GM20431 (cell line): ENCODE measurements around the gene OSBPL7.

Experiments used
- in situ Hi-C: fragments of 300-500 bp; cut with MseI, MboI; formaldehyde crosslinking; loops from one replicate; pipeline ENCODE4 v1.15.0; 2020; ENCODE audit warnings: low sequenced_read_pairs; ENCODE audit not compliant: unreplicated experiment

The OSBPL7 gene

DNA sequence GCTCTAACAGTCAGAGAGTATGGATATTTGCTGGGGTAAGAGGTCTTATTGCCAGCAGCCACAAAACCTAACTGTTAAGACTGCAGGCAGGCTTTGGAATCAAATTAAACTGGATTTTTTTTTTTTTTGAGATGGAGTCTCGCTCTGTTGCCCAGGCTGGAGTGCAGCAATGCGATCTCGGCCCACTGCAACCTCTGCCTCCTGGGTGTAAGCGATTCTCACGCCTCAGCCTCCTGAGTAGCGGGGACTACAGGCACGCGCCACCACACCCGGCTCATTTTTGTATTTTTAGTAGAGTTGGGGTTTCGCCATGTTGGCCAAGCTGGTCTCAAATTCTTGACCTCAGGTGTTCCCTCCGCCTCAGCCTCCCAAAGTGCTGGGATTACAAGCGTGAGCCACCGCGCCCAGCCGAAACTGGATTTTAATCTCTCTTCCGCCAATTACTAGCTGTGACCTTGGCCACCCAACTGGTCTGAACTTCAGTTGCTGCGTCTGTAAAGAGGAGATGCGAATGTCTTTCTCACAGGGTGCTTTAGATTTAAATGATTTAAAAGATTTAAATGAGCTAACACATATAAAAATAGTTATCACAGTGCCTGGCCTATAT lies 8.9 kb upstream of the OSBPL7 start:
- in situ Hi-C loops, result no loop called here

DNA sequence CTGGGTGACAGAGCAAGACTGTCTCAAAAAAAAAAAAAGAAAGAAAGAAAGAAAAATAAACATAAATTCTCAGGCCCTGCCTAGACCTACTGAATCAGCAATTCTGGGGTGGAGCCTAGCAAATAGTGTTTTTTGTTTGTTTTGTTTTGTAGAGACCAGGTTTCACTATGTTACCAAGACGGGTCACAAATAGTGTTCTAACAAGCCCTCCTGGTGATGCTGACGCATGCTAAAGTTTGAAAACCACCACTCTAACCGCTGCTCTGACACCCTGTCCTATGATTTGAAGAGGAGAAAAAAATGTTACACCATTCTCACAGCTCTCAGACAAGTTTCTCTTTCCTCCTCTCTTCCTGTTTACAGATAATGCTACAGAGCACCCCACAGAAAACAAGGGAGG lies 8.3 kb upstream of the OSBPL7 start:
- in situ Hi-C loops, result no loop called here

DNA sequence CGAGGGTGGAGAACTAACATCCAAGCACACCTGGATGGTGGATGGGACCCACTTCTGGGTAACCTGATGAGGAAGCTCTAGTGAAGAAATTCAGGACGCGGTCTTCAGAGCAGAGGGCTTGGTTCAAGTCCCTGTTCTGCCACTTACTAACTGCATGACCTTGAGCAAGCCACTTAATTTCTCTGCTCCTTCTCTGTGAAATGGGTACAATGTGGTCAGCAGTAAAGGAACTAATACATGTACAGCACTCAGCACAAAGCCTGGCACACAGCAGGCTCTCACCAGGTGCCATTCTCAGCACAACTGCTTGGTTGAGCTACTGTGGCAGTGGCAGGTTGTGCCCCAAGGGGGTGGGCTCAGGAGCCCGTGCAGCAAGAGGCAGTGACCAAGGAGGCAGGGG lies 1.9 kb upstream of the OSBPL7 start:
- in situ Hi-C loops, result no loop called here

DNA sequence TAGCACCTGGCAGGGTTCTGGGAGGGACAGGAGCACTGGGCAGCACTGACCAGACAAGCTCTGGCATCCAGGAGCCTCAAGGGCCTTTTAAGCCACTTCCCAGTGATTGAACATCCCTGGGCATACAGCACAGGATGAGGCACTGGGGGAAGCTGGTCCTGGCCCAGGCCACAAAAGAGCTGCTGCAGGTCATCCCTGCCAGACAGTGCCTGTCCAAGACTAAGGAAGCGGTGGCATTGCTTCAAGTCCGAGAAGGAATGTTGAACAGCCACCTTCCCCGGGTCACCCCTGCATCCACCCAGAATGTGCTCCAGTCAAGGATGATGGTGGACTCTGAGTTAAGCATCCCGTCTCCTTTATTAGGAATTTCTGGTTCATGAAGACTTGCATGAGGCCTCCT lies 1.2 kb upstream of the OSBPL7 start:
- in situ Hi-C loops, result no loop called here

DNA sequence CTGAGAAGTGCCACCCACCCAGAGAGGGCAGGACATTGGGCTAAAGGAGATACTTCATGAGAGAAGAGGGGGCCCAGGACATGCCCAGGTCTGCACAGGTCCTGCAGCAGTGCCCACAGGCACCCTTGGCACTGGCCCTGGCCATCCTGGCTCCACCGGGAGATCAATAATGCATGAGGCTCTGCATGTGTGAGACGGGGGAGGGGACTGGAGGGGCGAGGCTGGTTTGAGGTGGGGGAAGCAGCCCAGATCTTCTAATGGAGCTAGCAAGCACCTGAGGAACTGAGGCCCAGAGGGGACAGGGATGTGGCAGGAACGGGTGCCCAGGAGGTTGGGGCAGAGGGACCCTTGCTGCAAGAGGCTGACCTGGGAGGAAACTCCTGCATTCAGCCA lies 567 bp downstream of the OSBPL7 start:
- in situ Hi-C loops, result no loop called here

DNA sequence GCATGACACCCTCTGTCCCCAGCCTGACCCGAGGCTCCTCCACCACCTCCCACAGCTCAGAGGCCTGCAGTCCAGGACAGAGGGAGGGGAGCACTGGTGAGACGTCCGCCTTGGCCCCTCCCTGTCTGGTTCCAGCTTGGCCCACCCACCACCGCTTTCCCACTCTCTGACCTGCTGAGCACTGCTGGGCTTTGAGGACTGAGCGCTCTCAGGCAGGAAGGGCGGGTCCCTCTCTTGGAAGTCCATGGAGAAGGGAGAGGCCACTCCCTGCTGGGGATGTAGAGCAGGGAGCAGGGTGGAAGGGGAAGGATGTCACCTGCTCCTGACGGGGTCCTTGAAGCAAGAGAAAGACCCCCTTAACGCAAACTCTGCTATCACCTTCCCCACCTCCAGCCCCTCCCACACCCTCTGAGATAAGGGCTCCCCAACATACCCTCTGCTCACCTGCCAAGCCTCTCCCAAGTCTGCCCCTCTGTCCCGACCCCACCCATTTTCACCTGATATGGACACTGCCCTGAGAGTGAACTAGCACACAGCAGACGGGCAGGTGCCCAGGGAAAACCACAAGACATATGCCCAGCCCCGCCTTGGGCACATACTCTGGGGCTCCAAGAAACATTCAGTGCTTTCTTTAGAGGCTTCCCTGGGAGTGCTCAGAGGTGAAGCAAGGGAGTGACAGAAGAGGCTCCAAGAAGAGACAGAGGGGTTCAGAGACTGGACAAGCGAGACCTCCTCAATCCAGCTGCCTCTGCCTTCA lies 1.4 kb downstream of the OSBPL7 start:
- in situ Hi-C loops, result no loop called here

DNA sequence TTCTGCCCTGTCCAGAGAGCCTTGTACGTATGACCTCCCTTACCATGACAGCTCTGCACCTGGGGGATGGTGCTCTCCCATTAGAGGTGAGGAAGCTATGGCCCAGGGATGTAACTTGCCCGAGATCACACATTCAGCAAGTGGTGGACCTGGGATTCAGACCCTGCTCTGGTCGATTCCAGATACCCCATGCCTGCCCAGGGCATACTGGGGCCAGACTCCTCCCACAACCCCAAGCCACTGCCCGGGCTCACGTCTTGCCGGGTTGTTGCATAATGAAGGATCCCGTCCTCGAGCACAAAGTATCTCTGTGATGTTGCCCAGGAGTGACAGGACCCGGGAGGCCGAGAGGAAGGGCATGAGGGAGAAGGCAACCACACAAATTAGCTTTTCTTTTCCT lies 2.1 kb downstream of the OSBPL7 start:
- in situ Hi-C loops, result no loop called here

DNA sequence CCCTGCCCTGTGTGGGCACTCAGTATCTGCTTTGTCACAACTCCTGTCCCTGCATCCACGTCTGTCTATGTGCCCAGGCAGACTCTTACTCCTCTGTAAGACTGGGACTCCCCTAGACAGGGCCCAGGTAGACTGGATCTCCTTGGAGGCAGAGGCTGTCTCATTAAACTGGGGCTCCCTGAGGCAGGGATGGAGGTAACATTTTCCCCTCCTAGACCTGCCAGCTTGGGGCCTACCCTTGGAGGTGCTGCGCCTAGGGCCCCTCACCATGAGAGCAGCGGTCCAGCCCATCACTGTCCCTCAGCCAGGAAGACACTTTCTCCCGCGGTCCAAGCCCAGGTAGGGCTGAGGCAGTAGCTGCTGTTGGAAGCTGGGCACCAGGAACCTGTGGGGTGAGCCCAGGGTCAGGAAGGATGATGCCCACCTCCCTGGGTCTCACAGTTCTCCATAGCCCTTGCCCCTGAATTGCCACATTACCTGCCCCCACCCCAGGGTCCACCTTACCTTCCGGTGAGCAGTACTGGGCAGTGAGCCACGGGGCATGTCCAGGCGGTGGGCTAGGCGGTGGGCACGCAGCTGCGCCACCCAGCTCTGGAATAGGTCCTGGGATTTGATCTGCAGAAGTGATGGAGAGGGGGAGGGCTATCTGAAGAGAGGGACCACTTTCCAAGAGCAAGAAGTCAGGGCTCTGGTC lies 3.4 kb downstream of the OSBPL7 start:
- in situ Hi-C loops, result no loop called here

DNA sequence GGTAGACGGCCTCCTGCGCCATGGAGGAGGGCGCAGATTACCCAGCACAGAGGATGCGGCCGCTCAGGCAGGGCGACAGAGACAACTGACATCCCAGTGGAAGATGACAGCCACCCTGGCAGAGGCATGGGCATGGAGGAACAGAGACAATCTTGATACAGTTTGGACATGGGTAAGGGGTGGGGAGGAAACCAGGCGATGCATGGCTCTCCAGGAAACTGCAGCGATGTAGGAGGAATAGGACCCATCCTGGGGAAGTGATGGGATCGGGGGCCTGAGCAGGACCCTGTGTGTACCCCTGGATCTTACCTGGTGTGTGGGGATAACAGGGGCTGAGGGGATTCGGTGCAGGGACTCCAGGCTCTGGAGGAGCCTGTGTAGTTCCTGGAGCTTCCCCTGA lies 4.6 kb downstream of the OSBPL7 start:
- in situ Hi-C loops, result no loop called here

DNA sequence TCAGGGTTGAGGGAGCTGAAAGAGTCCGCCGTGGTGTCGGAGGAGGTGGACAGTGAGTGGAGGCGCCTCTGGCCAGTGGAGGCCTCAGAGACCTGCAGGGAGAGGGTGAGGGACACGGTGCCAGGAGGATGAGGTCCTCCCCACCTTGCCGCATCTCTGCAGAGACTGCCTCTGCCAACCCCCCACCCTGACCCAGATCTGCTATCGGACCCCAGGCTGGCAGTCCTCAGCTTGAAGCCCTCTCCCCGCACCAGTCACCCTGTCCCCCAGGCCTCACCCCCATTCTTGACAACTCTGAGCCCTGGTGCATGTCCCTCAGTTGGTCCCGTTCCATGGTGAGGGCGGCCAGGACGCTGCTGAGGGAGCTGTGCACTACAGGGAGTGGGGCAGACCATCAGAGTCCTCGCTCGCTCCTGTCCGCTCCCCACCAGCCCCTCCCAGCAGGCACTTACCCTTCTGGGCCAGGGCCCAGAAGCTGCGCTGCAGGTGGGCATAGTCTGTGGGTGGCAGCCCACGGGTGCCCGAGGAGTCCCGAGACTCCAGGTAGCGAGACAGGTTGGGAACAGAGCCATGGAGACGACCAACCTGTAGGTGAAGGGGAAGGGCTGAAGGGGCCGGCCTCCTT lies 5.4 kb downstream of the OSBPL7 start:
- in situ Hi-C loops, result no loop called here

DNA sequence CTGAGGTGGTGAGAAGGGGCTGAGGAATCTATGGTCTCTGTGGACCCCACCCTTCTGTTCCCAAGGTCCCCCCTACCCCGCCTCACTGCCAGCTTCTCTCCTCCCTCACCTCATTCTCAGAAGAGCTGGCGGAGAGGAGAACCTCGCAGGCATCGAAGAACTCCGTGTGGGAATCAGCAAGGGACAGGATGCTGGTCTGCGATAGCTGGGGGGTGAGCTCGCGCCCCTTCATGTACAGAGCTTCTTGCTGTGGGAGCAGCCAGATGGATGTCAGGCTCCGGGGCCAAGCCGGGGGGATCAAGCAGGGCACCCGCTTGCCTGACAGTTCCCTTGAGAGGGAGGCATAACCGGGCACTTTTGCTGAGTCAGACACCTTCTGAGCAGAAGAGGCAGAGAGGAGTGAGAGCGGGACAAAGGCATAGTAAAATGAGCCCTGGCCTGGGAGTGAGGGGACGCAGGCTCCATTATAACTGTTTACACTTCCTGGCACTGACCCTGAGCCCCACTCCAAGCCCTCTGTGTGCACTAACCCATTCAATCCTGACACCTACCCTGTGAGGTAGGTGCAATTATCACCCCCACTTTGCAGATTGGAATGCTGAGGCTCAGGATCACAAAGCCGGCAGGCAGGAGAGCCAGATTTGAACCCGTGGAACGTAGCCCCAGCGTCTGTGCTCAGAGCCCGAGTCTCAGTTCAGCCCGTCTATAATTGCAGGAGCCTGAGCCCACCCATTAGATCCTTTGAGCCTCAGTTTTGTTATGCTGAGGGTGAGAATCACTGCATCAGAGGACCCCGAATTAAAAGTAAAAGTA lies 6.3 kb downstream of the OSBPL7 start:
- in situ Hi-C loops, result no loop called here

DNA sequence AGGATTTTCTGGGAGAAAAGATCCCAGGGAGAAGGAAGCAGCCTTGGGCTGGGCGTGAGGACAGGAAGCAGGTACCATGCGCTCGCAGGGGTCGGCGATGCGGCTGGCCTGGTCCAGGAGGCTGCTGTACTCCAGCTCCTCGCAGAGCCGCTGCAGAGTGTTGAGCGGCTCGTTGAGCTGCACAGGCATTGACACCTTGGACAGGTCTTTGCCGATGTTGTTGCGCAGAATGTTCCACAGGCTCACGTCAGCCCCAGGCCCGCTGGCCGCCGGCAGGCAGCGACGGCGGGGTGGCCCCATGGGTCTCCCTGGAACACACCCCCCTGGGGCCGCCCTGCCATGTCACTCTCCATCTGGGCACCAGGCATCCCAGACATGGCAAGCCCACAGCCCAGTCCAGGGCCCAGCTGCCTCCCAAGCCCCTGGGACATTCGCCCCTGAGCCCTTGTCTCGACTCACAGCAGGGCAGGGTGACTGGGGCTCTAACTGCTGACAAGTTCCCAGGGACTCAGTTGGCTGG lies 8.0 kb downstream of the OSBPL7 start:
- in situ Hi-C loops, result no loop called here

DNA sequence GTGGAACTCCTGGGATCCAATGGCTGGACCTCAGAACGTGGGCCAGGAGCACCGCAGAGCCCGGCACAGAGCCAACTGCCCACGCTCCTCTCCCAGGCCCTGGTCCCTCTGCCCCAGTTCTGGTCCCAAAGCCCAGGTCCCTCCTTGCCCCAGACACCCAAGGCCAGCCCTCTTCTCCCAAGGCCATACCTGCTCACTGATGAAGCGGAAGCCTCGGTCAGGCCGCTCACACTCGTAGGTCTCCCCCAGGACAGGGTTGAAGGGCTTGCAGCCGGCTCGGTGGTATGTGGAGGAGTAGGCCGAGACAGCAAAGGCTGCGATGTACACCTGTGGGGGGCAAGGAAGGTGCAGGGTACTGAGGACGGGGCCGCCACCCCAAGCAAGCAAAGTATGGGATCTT lies 8.5 kb downstream of the OSBPL7 start:
- in situ Hi-C loops, result no loop called here

DNA sequence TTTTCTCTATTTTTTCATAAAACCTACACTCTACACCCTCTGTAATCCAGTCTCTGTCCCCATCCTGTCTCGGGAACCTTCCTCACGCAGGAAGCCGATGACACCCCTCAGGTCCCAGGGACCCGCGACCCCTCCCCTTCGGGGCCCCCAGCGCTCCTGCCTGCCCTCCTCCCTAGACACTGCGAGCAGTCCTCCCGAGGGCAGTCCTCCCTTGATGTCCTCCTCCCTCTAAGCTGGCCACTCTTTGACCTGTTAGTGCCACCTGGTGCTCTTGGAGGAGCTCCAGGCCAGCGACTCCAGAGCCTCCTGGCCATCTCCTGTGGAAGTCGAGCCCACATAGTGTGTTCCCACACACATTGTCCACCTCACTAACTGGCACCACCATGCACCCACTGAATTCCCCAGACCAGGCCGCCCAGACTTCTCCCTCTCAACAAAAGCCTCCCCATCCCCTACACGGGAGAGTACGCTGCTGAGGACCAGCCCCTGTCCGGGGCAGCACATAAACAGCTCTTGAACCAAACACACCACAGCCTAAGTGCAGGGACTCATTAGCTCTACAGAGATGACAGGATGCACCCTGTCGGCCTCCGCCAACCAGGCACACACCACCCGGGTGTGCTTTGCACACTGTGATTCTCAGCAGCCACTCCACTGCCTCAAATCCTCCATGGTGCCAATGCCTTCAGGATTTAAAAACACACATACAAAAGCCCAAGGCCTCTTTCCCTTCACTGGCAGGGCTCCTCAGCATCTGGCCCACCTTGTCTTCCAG lies 9.3 kb downstream of the OSBPL7 start:
- in situ Hi-C loops, result no loop called here

DNA sequence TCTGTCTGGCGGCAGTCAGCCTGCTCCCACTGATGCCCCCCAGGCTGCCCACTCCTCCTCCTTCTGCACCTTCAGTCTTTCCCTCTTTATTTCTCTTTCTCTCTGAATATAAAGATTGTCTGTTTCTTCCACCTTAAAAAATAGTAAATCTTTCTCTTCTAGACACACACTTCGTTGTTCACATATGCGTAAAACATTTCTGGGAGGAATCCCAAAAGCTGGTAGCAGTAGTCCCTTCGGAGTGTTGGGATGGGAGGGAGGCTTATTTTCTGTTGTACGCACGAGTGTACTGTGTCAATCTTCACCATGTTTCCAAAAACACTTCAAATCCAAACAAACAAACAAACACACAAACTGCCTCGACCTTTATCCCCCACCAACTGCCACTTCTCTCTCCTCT lies 9.9 kb downstream of the OSBPL7 start:
- in situ Hi-C loops, result no loop called here

DNA sequence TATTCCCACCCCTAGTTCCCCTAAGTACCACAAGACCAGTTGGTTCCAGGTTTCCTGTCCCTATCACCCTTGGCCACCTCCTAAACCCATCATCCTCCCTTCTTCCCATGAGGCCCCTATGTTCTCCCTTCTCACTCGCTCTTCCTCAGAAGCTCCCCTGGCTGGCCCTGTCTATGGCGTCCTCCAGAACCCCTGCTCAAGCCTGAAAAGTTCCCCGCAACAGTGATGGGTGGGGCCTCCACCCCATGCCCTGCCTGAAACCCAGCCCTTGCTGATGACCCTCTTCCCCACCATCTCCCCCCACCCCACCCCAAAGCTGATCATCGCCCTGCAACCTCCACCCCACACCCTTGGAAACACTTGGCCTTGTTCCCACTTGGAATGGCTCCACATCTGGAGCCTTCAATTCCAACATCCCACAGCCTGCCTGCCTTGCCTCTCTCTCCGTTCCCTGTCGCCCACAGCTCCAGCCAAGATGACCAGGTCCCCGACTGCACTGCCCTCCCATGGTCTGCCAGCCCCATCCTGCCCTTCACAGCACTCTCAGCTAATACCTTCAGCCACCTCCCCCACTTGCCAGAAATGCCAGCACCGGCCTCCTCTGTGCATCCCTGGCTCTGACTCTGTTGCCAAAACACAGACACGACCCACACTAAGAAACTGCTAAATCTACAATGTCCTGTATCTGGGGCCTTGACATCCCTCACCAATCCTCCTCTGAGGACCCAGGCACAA lies 10.5 kb downstream of the OSBPL7 start:
- in situ Hi-C loops, result no loop called here

DNA sequence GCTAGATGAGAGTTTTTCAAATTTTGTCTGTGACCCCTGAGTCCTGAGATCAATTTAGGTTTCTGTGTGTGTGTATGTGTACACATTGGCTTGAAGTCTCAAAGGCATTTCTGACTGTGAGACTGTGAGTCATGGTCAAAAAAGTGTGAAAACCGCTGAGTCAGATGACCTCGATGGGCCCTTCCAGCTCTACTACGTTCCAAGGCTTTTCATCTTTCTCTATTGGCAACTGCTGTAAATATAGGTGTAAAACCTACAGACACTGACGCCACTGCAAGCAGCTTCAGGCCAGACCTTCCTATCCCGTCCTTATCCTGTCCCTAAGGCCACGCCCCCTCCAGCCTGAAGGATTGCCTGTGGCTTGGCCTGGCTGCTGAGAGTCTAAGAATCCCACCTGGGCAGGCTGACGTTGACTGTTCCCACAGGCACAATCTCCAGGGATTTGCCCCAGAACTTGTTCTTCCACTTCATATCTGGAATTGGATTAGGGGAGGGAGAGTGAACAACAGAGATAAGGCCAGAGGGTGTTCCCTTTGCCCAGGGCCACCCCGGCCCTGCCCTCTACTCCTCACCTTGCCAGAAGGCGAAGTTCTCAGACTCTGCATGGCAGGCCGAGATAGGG lies 11.3 kb downstream of the OSBPL7 start:
- in situ Hi-C loops, result no loop called here

DNA sequence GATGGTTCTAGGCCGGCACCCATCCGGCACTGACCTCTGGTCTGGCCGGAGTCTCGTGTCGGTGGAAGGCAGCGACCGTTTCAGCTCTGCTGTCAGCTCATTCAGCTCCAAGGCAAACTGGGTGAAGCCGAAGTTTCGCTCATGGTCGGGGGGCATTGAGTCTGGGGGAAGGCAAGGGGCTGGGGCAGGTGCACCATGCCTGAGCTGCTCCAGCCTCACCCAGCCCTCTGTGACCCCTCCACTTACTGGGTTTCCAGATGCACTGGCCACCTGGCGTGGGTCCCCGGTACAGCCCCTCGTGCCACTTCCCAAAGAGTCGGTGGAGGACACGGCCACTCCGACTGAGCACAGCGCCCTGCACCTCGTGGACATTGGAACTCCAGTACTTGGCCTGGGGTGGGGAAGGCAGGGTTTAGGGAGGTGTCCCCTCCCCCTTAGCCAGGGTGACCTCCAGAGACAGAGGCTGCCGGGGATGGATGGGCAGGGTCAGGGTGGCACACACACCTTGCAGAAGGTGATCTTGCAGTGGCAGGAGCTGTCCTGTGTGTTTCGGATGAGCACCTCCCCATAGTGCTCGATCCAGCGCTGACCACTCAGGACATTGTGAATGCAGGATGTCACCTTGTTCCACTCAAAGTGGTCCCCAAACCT lies 12.6 kb downstream of the OSBPL7 start:
- in situ Hi-C loops, result no loop called here
